Fibroblast of lung (primary cell): Measurements from ENCODE around the gene UROC1. TPM values are rescaled to one million over a fixed set of nuclear protein-coding genes. Genes with fewer than 3 reads are reported as not detected.

ENCODE experiments used
- DNase-seq, 2 donors: peaks; one replicate each; pipeline versions ENCODE4 v3.0.0 to v3.0.0-alpha.2; 2010; ENCODE audit warnings: low read depth in 2 of 2
- H2AFZ ChIP-seq: 2 replicates; pipeline ENCODE4 v1.5.1; 2012; ENCODE audit warnings: low read length, control low read depth, inconsistent platforms
- H3K27ac ChIP-seq: 2 replicates; pipeline ENCODE4 v1.5.1; 2011; ENCODE audit warnings: low read length, control low read depth; ENCODE audit not compliant: insufficient read depth
- H3K27me3 ChIP-seq: 2 replicates; pipeline ENCODE4 v1.5.1; 2011; ENCODE audit warnings: mild to moderate bottlenecking, low read length; ENCODE audit not compliant: control insufficient read depth, insufficient read depth
- H3K36me3 ChIP-seq: 2 replicates; pipeline ENCODE4 v1.5.1; 2011; ENCODE audit warnings: low read length; ENCODE audit not compliant: control insufficient read depth, insufficient read depth
- H3K4me1 ChIP-seq: 2 replicates; pipeline ENCODE4 v1.5.1; 2011; ENCODE audit warnings: low read length; ENCODE audit not compliant: control insufficient read depth, insufficient read depth; ENCODE audit errors: extremely low read depth
- H3K4me2 ChIP-seq: 2 replicates; pipeline ENCODE4 v1.5.1; 2011; ENCODE audit warnings: low read length, control low read depth; ENCODE audit not compliant: insufficient read depth; ENCODE audit errors: extremely low read depth
- H3K4me3 ChIP-seq, 4 experiments: fragments of 200-600 bp in 1 of 4; sonication (generic) in 1 of 4; replicated peaks in 1 of 4; 2 replicates each; pipeline ENCODE4 v1.5.1; 2011 to 2016; ENCODE audit warnings: low read length in 4 of 4, low read depth in 3 of 4, mild to moderate bottlenecking in 3 of 4, control low read depth in 2 of 4, inconsistent platforms in 1 of 4, mixed read lengths in 1 of 4; ENCODE audit not compliant: insufficient read depth in 1 of 4; ENCODE audit errors: control extremely low read depth in 1 of 4
- H3K79me2 ChIP-seq: 2 replicates; pipeline ENCODE4 v1.5.1; 2012; ENCODE audit warnings: mild to moderate bottlenecking, low read length, inconsistent platforms; ENCODE audit not compliant: control insufficient read depth, insufficient read depth
- H3K9ac ChIP-seq: 2 replicates; pipeline ENCODE4 v1.5.1; 2011; ENCODE audit warnings: mild to moderate bottlenecking, low read length, control low read depth; ENCODE audit not compliant: insufficient read depth
- H3K9me3 ChIP-seq: 2 replicates; pipeline ENCODE4 v1.5.1; 2012; ENCODE audit warnings: low read depth, low read length; ENCODE audit not compliant: control insufficient read depth, insufficient read depth
- H4K20me1 ChIP-seq: 2 replicates; pipeline ENCODE4 v1.5.1; 2011; ENCODE audit warnings: low read length; ENCODE audit not compliant: control insufficient read depth, insufficient read depth; ENCODE audit errors: extremely low read depth
- CTCF ChIP-seq, 2 donors: IDR thresholded peaks in 1 of 2; conservative IDR thresholded peaks in 1 of 2; 1 replicate in 1 of 2; 2 replicates in 1 of 2; pipeline ENCODE4 v1.5.1; 2011 to 2012; ENCODE audit warnings: low read length in 2 of 2, control low read depth in 1 of 2, inconsistent platforms in 1 of 2, low read depth in 1 of 2, mild to moderate bottlenecking in 1 of 2
- EZH2 ChIP-seq: IDR thresholded peaks from 2 replicates; pipeline ENCODE4 v1.5.1; 2012; ENCODE audit warnings: low read length, control low read depth, mild to moderate bottlenecking; ENCODE audit errors: missing control alignments
- polyA plus RNA-seq, 2 donors: library from polyadenylated mRNA; depleted of rRNA in 1 of 2; stranded (reverse) in 1 of 2; unstranded in 1 of 2; fragments of >200 nt; gene quantifications; 2 replicates each; pipeline ENCODE4 v1.2.1, GENCODE V29; 2011 to 2012; ENCODE audit warnings: missing spikeins in 1 of 2
- total RNA-seq: library from RNA; depleted of rRNA; stranded (reverse); fragments of >200 nt; gene quantifications from 2 replicates; pipeline ENCODE4 v1.2.1, GENCODE V29; 2014

UROC1 gene
- total and polyA plus RNA-seq, 2 donors (not counting 1 experiment from before 2014, with no cell fraction given), result not detected

GRCh38 chr3:126537730-126538281, 20.2 kb upstream of the UROC1 start:
- no peaks in the 10 kb centered on the region for H3K79me2 ChIP-seq
- peak in 1 of 2 donors; percentile 12 for DNase-seq
- no peaks in the 10 kb centered on the region for H4K20me1 ChIP-seq
- TF ChIP-seq EZH2, result no peak
- TF ChIP-seq CTCF (conservative IDR thresholded peaks at IDR 0.05 in 1 of 2, IDR thresholded peaks at IDR 0.05 in 1 of 2; ENCODE audit: low read depth in 1 of 2, low read length in 2 of 2), result no peak
- no peak overlapping the region for H3K4me3 ChIP-seq
- no peaks in the 10 kb centered on the region for H3K36me3 ChIP-seq
- no peaks in the 10 kb centered on the region for H3K9me3 ChIP-seq
- H3K4me2 ChIP-seq, result no peak overlapping the region
- no peak overlapping the region for H2AFZ ChIP-seq
- peaks cover 26% of the 10 kb centered on the region for H3K27me3 ChIP-seq
- H3K9ac ChIP-seq, result no peak overlapping the region
- H3K4me1 ChIP-seq, result peaks cover 15% of the 10 kb centered on the region
- no peak overlapping the region for H3K27ac ChIP-seq

GRCh38 chr3:126537116-126537729, 19.6 kb upstream of the UROC1 start:
- no peak for TF ChIP-seq EZH2
- no peak for TF ChIP-seq CTCF (conservative IDR thresholded peaks at IDR 0.05 in 1 of 2, IDR thresholded peaks at IDR 0.05 in 1 of 2; ENCODE audit: low read depth in 1 of 2, low read length in 2 of 2)
- no peaks in the 10 kb centered on the region for H3K36me3 ChIP-seq
- peaks cover 26% of the 10 kb centered on the region for H3K27me3 ChIP-seq
- peaks cover 15% of the 10 kb centered on the region for H3K4me1 ChIP-seq
- no peaks in the 10 kb centered on the region for H4K20me1 ChIP-seq
- H3K4me3 ChIP-seq, result no peak overlapping the region
- no peaks in the 10 kb centered on the region for H3K9me3 ChIP-seq
- no peak overlapping the region for H3K27ac ChIP-seq
- no peak overlapping the region for H3K9ac ChIP-seq
- H2AFZ ChIP-seq, result no peak overlapping the region
- H3K4me2 ChIP-seq, result no peak overlapping the region
- no peak for DNase-seq
- H3K79me2 ChIP-seq, result no peaks in the 10 kb centered on the region

GRCh38 chr3:126536126-126536525, 18.6 kb upstream of the UROC1 start:
- TF ChIP-seq CTCF (conservative IDR thresholded peaks at IDR 0.05 in 1 of 2, IDR thresholded peaks at IDR 0.05 in 1 of 2; ENCODE audit: low read depth in 1 of 2, low read length in 2 of 2), result no peak
- TF ChIP-seq EZH2, result no peak
- H3K27me3 ChIP-seq, result peaks cover 26% of the 10 kb centered on the region
- H3K4me1 ChIP-seq, result peaks cover 11% of the 10 kb centered on the region

More at GRCh38 chr3:126536126-126536525, 18.6 kb upstream of the UROC1 start:
- H4K20me1 ChIP-seq, result no peaks in the 10 kb centered on the region
- no peak overlapping the region for H2AFZ ChIP-seq
- H3K4me3 ChIP-seq, result no peak overlapping the region
- H3K79me2 ChIP-seq, result no peaks in the 10 kb centered on the region
- no peak overlapping the region for H3K9ac ChIP-seq
- no peaks in the 10 kb centered on the region for H3K9me3 ChIP-seq
- H3K27ac ChIP-seq, result no peak overlapping the region
- H3K4me2 ChIP-seq, result no peak overlapping the region
- DNase-seq, result no peak
- no peaks in the 10 kb centered on the region for H3K36me3 ChIP-seq
